Astrocyte of the spinal cord (primary cell): ENCODE measurements around the gene C4orf50.

ENCODE experiments used
- DNase-seq: peaks from one replicate; pipeline ENCODE4 v3.0.0; 2011; ENCODE audit warnings: low read depth, low spot score
- H3K4me3 ChIP-seq: 2 replicates; pipeline ENCODE4 v1.5.1; 2011; ENCODE audit warnings: low read depth, mild to moderate bottlenecking, low read length, moderate library complexity
- CTCF ChIP-seq: IDR thresholded peaks from 2 replicates; pipeline ENCODE4 v1.5.1; 2012; ENCODE audit warnings: low read depth, mild to moderate bottlenecking, low read length, inconsistent platforms
- in situ Hi-C: cut with HindIII; loops from 2 replicates; pipeline ENCODE4 v1.10.0; 2017; ENCODE audit warnings: low sequenced_read_pairs

C4orf50 gene

DNA sequence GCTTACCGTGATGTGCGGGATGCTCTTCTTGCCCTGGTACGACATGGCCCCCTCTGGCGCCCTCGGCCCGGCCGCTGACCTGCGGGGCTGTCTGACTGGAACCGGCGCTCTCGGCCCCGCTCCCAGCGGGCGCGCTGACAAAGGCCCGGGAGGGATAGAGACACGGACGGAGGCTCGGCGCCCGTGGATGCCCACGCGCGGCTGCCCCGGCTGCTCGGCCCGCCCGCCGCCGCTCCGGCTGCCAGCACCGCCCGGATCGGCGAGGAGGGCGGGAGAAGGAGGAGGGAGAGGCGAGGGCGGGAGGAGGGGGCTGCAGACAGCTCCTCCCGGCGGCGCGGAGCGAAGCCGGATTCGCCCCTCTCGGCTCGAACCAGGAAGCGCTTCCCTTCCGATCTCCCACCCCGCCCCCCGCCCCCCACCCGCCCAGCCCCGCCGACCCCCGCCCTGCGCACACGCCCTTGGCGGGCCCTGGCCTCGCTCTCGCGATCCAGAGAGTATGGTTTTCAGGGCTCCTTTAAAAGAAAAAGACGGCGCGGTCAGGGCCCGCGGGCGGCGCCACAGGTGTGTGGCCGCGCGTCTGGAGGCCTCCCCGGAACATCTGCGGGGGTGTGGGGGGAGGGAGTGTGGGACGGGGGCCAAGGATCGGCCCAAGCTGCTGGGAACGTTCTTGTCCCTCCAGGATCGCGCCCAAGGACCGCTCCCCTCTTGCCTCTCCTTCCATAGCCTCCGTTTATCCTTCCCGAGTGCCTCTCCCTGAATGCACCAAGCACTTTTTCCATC lies 129.8 kb downstream of the C4orf50 start:
- DNase-seq: no peak
- TF ChIP-seq CTCF: no peak
- H3K4me3 ChIP-seq: peak overlapping the region; percentile 18
- in situ Hi-C loops: no loop called here

DNA sequence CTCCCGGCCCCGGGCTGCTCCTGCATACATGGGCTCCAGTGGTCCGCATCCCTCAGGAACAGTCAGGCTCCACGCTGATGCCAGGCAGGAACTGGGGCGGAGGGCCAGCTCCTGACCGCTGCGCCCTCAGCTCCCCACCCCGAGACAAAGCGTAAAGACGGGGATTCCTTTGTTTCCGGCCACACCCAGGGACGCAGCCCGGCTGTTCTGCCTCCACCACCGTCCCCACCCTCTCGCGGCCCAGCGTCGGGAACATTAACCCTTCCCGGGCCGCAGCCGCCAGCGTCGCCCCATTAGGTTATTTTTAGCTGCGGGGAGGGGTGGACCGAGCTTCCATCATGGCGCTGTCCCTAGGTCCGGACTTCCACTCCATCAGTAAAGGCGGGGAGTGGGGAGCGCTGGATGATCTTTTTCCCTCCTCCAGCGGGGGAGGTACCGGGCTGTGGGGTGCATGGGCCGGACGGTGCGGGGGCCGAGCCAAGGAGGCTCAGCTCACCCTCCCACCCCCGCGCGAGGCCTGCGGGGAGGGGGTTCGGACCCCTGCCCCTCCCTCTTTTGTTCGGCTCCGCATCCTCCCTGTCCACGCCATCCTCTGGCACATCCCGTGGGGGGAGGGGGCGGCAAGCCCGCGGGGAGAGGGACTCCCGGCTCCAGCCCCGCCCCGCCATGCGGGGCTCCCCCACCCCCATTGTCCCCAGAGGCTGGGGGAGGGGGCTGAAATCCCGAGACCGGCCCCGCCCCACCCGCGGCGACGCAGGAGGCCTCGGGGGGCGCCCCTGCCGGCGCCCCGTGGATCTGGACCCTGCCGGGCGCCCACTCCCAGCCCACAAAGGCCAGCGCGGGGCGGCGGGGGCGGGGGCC lies 130.6 kb downstream of the C4orf50 start:
- H3K4me3 ChIP-seq: peak overlapping the region; percentile 40

GRCh38 chr4:5887011-5887360 lies 131.2 kb downstream of the C4orf50 start:
- in situ Hi-C loops: no loop called here
- TF ChIP-seq CTCF: no peak
- DNase-seq: no peak
- H3K4me3 ChIP-seq: peak overlapping the region; percentile 40

More for the DNA sequence above, 130.6 kb downstream of the C4orf50 start:
- TF ChIP-seq CTCF: no peak
- DNase-seq: no peak
- in situ Hi-C loops: no loop called here

DNA sequence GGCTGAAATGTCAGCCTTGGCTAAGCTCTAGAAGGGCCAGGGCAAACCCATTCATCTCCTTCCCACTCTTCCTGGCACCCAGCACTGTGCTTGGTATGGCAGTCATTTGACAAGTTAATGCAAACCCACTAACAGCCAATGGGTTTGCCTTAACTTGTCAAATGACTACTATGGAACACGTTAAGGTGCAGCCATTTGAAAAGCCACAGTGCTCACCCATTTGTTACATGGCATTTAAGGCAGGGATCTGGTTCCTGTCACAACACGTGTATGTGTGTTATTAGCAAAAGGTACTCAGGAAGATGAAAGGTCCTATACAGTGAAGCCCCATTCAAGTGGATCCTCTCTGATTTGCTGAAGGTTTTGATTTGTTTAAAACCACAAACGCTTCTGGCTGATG lies 132.5 kb downstream of the C4orf50 start:
- TF ChIP-seq CTCF: no peak
- no peak overlapping the region for H3K4me3 ChIP-seq
- in situ Hi-C loops: no loop called here
- no peak for DNase-seq

DNA sequence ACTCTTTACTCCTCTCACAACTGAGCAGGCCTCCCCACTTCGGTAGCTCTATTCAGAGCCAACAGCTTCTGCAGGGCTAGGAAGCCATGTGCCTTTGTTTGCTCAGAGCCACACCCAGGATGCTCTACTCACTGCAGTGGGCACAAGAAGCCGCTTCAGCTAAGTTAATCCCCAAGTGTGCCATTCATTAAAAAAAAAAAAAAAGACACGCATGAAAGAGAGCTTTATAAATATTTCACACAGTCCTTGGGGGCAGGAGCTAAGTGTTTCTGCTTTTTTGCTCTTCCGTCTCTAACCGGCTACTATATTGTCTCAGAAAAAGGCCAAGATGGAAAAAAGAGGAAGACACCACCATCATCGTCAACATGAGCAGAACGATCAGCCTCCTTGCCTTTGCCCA lies 133.4 kb downstream of the C4orf50 start:
- in situ Hi-C loops: no loop called here
- H3K4me3 ChIP-seq: no peak overlapping the region
- no peak for DNase-seq
- TF ChIP-seq CTCF: no peak

- H3K4me3 ChIP-seq: no peak overlapping the region
- in situ Hi-C loops: no loop called here
- TF ChIP-seq CTCF: no peak
- DNase-seq: no peak
These were observed 134.3 kb downstream of the C4orf50 start for GRCh38 chr4:5883916-5884315.
